ENCODE measurements around the gene TMED1.

DNA sequence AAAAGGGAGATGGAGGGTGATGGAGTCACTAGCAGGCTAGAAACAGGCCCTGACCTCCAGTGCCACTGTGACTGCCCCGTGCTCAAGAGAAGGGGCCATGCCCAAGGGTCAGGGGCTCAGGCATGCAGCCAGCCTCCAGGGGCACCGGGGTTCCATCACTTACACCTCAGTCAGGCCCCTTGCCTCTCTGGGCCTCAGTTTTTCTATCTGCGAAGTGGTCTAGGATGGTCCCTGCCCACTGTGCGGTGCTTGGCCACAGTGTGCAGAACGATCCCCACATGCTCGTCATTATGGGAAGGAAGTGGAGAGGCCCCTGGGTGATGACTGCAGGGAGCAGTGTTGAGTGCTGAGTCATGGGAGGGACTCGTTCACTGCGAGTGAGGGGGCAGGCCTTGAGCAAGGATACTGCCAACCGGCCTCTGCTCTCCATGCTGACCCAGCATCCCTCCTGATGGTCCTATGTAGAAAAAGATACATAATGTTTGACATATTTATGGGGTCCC, 23.1 kb downstream of the TMED1 start:
- no peak for TF ChIP-seq CEBPB (IDR thresholded peaks at IDR 0.05; ENCODE audit: low read depth)
- TF ChIP-seq, protein P1, sequence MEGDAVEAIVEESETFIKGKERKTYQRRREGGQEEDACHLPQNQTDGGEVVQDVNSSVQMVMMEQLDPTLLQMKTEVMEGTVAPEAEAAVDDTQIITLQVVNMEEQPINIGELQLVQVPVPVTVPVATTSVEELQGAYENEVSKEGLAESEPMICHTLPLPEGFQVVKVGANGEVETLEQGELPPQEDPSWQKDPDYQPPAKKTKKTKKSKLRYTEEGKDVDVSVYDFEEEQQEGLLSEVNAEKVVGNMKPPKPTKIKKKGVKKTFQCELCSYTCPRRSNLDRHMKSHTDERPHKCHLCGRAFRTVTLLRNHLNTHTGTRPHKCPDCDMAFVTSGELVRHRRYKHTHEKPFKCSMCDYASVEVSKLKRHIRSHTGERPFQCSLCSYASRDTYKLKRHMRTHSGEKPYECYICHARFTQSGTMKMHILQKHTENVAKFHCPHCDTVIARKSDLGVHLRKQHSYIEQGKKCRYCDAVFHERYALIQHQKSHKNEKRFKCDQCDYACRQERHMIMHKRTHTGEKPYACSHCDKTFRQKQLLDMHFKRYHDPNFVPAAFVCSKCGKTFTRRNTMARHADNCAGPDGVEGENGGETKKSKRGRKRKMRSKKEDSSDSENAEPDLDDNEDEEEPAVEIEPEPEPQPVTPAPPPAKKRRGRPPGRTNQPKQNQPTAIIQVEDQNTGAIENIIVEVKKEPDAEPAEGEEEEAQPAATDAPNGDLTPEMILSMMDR (IDR thresholded peaks at IDR 0.05 in 2 of 3, conservative IDR thresholded peaks at IDR 0.05 in 1 of 3; ENCODE audit: borderline replicate concordance in 1 of 3, insufficient read depth in 1 of 3, low read depth in 2 of 3, low read length in 2 of 3): no peak
- no peak for TF ChIP-seq TCF7L2 (IDR thresholded peaks at IDR 0.05; ENCODE audit: borderline replicate concordance, extremely low read depth, insufficient read depth, insufficient read length)
- TF ChIP-seq, protein P2, sequence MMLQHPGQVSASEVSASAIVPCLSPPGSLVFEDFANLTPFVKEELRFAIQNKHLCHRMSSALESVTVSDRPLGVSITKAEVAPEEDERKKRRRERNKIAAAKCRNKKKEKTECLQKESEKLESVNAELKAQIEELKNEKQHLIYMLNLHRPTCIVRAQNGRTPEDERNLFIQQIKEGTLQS (IDR thresholded peaks at IDR 0.05): no peak
- no peak for TF ChIP-seq ELF1 (IDR thresholded peaks at IDR 0.05; ENCODE audit: borderline replicate concordance, low read depth)
- no peak for TF ChIP-seq JUND (IDR thresholded peaks at IDR 0.05)
- TF ChIP-seq, protein P3, sequence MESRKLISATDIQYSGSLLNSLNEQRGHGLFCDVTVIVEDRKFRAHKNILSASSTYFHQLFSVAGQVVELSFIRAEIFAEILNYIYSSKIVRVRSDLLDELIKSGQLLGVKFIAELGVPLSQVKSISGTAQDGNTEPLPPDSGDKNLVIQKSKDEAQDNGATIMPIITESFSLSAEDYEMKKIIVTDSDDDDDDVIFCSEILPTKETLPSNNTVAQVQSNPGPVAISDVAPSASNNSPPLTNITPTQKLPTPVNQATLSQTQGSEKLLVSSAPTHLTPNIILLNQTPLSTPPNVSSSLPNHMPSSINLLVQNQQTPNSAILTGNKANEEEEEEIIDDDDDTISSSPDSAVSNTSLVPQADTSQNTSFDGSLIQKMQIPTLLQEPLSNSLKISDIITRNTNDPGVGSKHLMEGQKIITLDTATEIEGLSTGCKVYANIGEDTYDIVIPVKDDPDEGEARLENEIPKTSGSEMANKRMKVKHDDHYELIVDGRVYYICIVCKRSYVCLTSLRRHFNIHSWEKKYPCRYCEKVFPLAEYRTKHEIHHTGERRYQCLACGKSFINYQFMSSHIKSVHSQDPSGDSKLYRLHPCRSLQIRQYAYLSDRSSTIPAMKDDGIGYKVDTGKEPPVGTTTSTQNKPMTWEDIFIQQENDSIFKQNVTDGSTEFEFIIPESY (IDR thresholded peaks at IDR 0.05; ENCODE audit: extremely low read depth, insufficient replicate concordance, low read length): no peak
- no peak for TF ChIP-seq POLR2A (IDR thresholded peaks at IDR 0.05; ENCODE audit: borderline replicate concordance, extremely low read depth, insufficient read depth, insufficient read length)
